GM12801 (cell line): ENCODE results near the gene SLC6A11.

ENCODE experiments used
- TF ChIP-seq, protein P1 (sequence below): IDR thresholded peaks from one replicate; pipeline ENCODE4 v1.5.1; 2011; ENCODE audit warnings: control low read depth; ENCODE audit not compliant: insufficient read length; ENCODE audit errors: extremely low read depth

The SLC6A11 gene

DNA sequence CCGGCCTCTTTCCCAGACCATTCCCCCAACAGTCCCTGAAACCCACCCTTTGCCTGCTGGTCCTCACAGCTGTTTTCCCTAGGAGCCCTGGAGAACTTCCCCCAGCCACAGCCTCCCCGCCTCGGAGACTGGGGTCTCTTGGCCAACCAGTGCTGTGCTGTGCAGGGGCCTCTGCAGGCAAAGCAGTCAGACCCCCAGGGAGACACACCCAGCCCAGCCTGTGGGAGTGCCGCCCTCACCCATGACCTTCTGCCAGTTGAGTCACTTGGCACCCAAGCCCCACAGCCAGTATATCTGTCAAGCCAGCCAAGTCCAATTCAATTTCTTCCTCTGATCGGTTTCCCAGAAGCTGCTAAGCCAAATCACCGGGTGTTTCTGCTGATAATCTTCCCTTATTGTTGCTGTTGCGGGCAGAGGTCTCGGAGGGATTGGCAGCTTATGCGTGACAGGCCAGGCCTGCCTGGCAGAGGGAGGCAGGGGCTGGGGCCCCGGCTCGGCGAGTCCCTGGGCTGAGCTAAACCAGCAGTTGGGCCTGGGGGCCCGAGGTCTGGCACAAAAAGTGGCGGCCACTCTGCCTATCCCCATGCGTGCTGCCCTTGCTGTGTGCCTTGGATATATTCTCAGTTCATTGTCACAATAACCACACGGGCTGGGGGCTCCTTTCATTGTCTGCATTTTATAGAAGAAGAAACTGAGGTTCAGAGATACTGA, 110.9 kb downstream of the SLC6A11 start:
- TF ChIP-seq, protein P1, sequence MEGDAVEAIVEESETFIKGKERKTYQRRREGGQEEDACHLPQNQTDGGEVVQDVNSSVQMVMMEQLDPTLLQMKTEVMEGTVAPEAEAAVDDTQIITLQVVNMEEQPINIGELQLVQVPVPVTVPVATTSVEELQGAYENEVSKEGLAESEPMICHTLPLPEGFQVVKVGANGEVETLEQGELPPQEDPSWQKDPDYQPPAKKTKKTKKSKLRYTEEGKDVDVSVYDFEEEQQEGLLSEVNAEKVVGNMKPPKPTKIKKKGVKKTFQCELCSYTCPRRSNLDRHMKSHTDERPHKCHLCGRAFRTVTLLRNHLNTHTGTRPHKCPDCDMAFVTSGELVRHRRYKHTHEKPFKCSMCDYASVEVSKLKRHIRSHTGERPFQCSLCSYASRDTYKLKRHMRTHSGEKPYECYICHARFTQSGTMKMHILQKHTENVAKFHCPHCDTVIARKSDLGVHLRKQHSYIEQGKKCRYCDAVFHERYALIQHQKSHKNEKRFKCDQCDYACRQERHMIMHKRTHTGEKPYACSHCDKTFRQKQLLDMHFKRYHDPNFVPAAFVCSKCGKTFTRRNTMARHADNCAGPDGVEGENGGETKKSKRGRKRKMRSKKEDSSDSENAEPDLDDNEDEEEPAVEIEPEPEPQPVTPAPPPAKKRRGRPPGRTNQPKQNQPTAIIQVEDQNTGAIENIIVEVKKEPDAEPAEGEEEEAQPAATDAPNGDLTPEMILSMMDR = no peak

DNA sequence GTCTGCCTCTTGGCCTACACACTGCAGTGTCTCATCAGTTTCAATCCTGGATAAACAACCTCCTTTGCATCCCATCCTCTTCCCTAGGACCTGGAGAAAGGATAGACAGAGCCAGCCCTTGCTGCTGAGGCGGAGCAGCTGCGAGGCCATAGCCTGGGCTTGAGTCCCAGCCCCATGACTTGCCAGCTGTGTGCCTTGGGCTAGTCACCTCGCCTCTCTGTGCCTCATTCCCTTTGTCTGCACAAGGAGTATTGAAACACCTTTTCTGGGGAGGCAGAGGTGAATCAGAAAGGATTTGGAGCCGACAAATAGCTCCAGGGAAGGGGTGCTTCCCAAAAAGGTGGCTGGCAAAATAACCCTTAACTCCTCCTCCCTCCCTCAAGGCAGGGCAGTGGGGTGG, 111.5 kb downstream of the SLC6A11 start:
- TF ChIP-seq, protein P1 = no peak

DNA sequence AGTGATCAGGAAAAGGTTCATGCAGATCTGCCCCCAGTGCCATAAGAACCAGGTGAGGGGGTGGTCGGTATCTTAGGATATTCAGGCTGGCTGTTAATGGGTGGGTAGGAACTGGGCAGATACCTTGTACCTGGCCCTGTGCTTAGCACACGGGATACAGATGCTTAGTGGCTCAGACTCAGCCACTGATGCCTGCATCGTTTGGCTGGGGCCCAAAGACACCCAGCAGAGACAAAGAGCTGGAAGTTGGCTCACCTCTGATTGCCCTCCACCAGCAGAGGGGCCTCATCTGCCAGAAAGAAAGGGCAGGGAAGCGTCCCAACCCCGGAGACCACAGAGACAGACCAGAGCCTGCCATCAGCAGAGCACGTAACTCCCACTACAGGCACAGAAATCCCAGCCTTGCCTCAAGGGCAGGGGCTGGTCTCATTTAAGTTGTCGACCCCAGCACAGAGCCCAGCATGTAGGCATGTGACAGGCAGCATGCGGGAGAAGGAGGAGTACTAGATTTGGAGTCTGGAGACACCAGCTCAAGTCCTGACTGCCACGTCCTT, 112.5 kb downstream of the SLC6A11 start:
- TF ChIP-seq, protein P1 = no peak

DNA sequence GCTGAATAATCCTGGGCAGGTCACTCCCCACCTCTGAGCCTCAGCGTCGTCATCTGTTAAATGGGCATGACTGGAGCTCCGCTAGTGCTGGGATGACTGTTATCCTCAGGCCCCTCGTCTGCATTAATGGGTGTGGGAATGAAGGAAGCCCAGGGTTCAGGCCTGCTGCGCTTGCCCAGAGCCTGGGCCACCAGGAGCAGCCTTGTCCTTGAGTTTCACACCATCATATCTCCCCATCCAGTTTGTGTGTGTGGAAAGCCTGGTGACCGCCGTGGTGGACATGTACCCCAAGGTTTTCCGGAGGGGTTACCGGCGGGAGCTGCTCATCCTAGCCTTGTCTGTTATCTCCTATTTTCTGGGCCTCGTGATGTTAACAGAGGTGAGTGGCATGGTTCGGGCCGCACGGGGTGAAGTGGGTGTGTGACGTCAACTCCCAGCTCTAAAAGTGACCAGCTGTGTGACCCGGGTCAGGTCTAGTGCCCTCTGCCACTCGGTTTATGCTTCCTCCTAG, 113.0 kb downstream of the SLC6A11 start:
- TF ChIP-seq, protein P1 = no peak

DNA sequence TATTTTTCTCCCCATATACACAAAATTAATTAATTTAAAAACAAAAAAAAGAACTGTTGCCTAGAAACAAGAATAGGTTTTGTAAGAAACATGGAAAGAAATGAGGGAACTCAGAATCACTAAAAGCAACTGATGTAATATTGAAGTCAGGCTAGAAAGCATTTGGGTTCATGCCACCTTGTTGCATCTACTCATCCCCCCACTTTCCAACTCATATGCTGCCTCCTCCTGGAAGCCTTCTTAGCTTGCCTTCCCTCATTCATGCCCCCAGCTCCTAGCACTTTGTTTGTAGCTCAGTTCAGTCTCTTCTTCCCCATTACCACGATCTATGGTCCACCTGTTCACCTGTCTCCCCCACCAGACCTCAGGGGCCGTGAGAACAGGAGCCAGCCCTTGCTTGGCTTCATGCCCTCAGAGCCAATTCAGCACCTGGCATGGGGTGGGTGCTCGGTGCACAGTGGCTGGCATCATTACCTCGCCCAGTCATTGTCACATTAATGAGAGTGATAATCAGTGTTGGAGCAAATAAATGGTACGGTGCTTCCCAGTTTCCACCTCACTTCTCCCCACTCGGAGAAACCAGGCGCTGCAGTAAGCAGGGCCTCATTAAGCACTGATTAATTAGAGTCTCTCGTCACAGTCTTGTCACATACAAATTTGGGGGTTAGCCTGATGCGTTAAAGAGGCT, 114.1 kb downstream of the SLC6A11 start:
- TF ChIP-seq, protein P1 = no peak

DNA sequence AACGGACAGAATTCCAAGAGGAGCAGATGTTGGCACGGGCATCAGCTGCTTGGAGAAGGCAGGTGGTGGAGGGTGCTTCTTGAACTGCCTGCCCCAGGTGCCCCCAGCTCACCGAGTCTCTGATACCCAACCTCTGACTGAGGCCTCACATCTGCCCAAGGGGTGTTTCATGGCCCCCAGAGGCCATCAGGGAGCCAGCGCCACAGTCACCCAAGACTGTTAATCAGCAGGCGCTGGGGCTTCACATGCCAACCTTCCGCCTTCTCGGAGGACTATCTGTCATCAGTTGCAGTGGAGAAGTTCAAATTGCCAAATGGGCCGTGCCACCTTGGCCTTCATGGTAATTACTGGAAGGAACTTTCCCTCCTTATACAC, 114.6 kb downstream of the SLC6A11 start:
- TF ChIP-seq, protein P1 = no peak

DNA sequence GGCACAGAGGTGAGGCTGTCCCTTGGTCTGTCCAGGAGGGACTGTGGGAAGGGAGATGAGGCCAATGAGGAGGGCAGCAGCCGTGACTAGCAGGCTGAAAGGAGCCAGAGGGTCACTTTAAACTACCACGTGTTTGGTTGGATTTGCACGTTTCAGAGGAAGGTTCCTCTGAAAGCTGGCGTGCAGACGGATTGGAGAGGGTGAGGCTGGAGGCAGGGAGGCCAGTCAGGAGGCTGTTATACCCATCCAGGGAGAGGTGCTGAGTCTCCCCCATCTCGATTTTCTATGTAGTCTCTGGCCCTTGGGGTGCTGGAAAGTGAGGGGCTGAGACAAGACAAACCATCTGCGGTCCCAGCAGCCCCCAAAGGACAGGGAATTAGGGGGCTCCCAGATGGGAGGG, 116.6 kb downstream of the SLC6A11 start:
- TF ChIP-seq, protein P1 = no peak
